ENCODE results near the gene MISP3. TPM values are rescaled to one million over a fixed set of nuclear protein-coding genes. Genes with fewer than 3 reads are reported as not detected.

MISP3 gene
- total and polyA plus RNA-seq, 8 donors = 1.9 to 10.8 (median 2.6) TPM

- intact Hi-C loops (cut with DNase I) = no loop called here
Observed at GRCh38 chr19:14122924-14123323, 50.3 kb downstream of the MISP3 start.

More at GRCh38 chr19:14122924-14123323, 50.3 kb downstream of the MISP3 start:
- Histone ChIP-seq H3K36me3 (no peaks in the 10 kb centered on the region), H3K4me1 (peaks cover 7 to 37% of the 10 kb centered on the region in 2 donors), H3K9me3 (no peaks in the 10 kb centered on the region), H3K27me3 (no peaks in the 10 kb centered on the region), H3K27ac (no peak overlapping the region), H3K4me3 (no peak overlapping the region)
- TF ChIP-seq CTCF (IDR thresholded peaks at IDR 0.05) = no peak
- ATAC-seq (no peak), DNase-seq (no peak)

Other genes starting within 250 kb of the MISP3 start
- gene NANOS3, start 195.7 kb upstream of the MISP3 start, total RNA-seq = 1 to 10 TPM in 1 of 2 donors, under 1 TPM in 1; 0.89 to 1.8 TPM
- 1 to 10 TPM; 1.3 to 3.1 (median 2.1) TPM for gene NANOS3, start 195.7 kb upstream of the MISP3 start, polyA plus RNA-seq (ENCODE audit: insufficient read length in 6 of 6)
- gene BRME1, start 166.7 kb upstream of the MISP3 start, total RNA-seq = 1 to 10 TPM; 3.7 to 4.2 TPM
- gene BRME1, start 166.7 kb upstream of the MISP3 start, polyA plus RNA-seq (ENCODE audit: insufficient read length in 6 of 6) = 1 to 10 TPM; 6.4 to 7.8 (median 7.3) TPM
- gene CC2D1A, start 166.6 kb upstream of the MISP3 start, total RNA-seq = 10 to 100 TPM; 30.8 to 33.7 TPM
- 10 to 100 TPM; 25.0 to 34.3 (median 29.4) TPM for gene CC2D1A, start 166.6 kb upstream of the MISP3 start, polyA plus RNA-seq (ENCODE audit: insufficient read length in 6 of 6)
- 10 to 100 TPM in 1 of 2 donors, 1 to 10 TPM in 1; 1.3 to 17.9 TPM for gene PODNL1, start 134.4 kb upstream of the MISP3 start, total RNA-seq
- gene PODNL1, start 134.4 kb upstream of the MISP3 start, polyA plus RNA-seq (ENCODE audit: insufficient read length in 6 of 6) = 1 to 10 TPM; 1.4 to 2.7 (median 1.7) TPM
- 10 to 100 TPM; 20.2 to 32.5 TPM for gene DCAF15, start 120.3 kb upstream of the MISP3 start, total RNA-seq
- 10 to 100 TPM; 24.5 to 33.7 (median 29.3) TPM for gene DCAF15, start 120.3 kb upstream of the MISP3 start, polyA plus RNA-seq (ENCODE audit: insufficient read length in 6 of 6)
- gene RFX1, start 66.5 kb upstream of the MISP3 start, total RNA-seq = 10 to 100 TPM; 16.3 to 17.4 TPM
- 10 to 100 TPM in 4 of 6 donors, 1 to 10 TPM in 2; 9.1 to 13.9 (median 12.1) TPM for gene RFX1, start 66.5 kb upstream of the MISP3 start, polyA plus RNA-seq (ENCODE audit: insufficient read length in 6 of 6)
- not detected for gene RLN3, start 44.6 kb upstream of the MISP3 start, total RNA-seq
- not detected for gene RLN3, start 44.6 kb upstream of the MISP3 start, polyA plus RNA-seq (ENCODE audit: insufficient read length in 6 of 6)
- 10 to 100 TPM; 14.0 to 17.4 TPM for gene IL27RA, start 41.0 kb upstream of the MISP3 start, total RNA-seq
- gene IL27RA, start 41.0 kb upstream of the MISP3 start, polyA plus RNA-seq (ENCODE audit: insufficient read length in 6 of 6) = 10 to 100 TPM in 1 of 6 donors, 1 to 10 TPM in 5; 6.7 to 11.1 (median 8.0) TPM
- gene PALM3, start 10.7 kb upstream of the MISP3 start, total RNA-seq = 1 to 10 TPM; 6.0 to 8.7 TPM
- gene PALM3, start 10.7 kb upstream of the MISP3 start, polyA plus RNA-seq (ENCODE audit: insufficient read length in 6 of 6) = 10 to 100 TPM; 12.7 to 26.6 (median 19.0) TPM
- not detected for gene C19orf67, start 13.0 kb downstream of the MISP3 start, total RNA-seq
- under 1 TPM in 3 of 6 donors, not detected in 3; 0.16 to 0.21 (median 0.19) TPM for gene C19orf67, start 13.0 kb downstream of the MISP3 start, polyA plus RNA-seq (ENCODE audit: insufficient read length in 6 of 6)
- gene SAMD1, start 18.0 kb downstream of the MISP3 start, total RNA-seq = 10 to 100 TPM; 40.4 to 56.9 TPM
- 10 to 100 TPM; 37.8 to 55.4 (median 49.0) TPM for gene SAMD1, start 18.0 kb downstream of the MISP3 start, polyA plus RNA-seq (ENCODE audit: insufficient read length in 6 of 6)
- 100 to 1,000 TPM in 1 of 2 donors, 10 to 100 TPM in 1; 81.5 to 118 TPM for gene PRKACA, start 45.0 kb downstream of the MISP3 start, total RNA-seq
- 100 to 1,000 TPM in 2 of 6 donors, 10 to 100 TPM in 4; 83.3 to 115 (median 93.7) TPM for gene PRKACA, start 45.0 kb downstream of the MISP3 start, polyA plus RNA-seq (ENCODE audit: insufficient read length in 6 of 6)
- 10 to 100 TPM; 10.5 to 11.4 TPM for gene ASF1B, start 63.8 kb downstream of the MISP3 start, total RNA-seq
- 10 to 100 TPM; 15.6 to 29.1 (median 17.4) TPM for gene ASF1B, start 63.8 kb downstream of the MISP3 start, polyA plus RNA-seq (ENCODE audit: insufficient read length in 6 of 6)
- 10 to 100 TPM; 26.4 to 26.7 TPM for gene ADGRL1, start 133.4 kb downstream of the MISP3 start, total RNA-seq
- 10 to 100 TPM; 30.1 to 53.5 (median 36.8) TPM for gene ADGRL1, start 133.4 kb downstream of the MISP3 start, polyA plus RNA-seq (ENCODE audit: insufficient read length in 6 of 6)

Data from left lung (tissue), 10 donors.